H9 (cell line): Measurements from ENCODE around the gene C1QTNF3. TPM values are rescaled to one million over a fixed set of nuclear protein-coding genes. Genes with fewer than 3 reads are reported as not detected.

Experiments used
- DNase-seq: peaks from one replicate; pipeline ENCODE4 v3.0.0-alpha.2; 2017
- H2AFZ ChIP-seq: one replicate; pipeline ENCODE4 v1.6.1; 2013; ENCODE audit warnings: mild to moderate bottlenecking, low read length, control low read depth, moderate library complexity
- H2AK5ac ChIP-seq: 2 replicates; pipeline ENCODE4 v1.6.1; 2013; ENCODE audit warnings: low read length, control low read depth, mixed read lengths; ENCODE audit not compliant: insufficient read length
- H2BK120ac ChIP-seq: one replicate; pipeline ENCODE4 v1.6.1; 2013; ENCODE audit warnings: low read depth, mild to moderate bottlenecking, low read length, control low read depth, inconsistent platforms; ENCODE audit not compliant: poor library complexity, severe bottlenecking
- H2BK12ac ChIP-seq: 2 replicates; pipeline ENCODE4 v1.6.1; 2013; ENCODE audit warnings: low read length, control low read depth, mixed read lengths, low read depth; ENCODE audit not compliant: insufficient read length
- H2BK15ac ChIP-seq: 2 replicates; pipeline ENCODE4 v1.6.1; 2013; ENCODE audit warnings: low read depth, low read length, control low read depth
- H2BK20ac ChIP-seq: one replicate; pipeline ENCODE4 v1.6.1; 2013; ENCODE audit warnings: low read depth, mild to moderate bottlenecking, low read length, control low read depth, inconsistent platforms; ENCODE audit not compliant: poor library complexity, severe bottlenecking
- H2BK5ac ChIP-seq: 2 replicates; pipeline ENCODE4 v1.6.1; 2013; ENCODE audit warnings: low read length, control low read depth, mixed read lengths; ENCODE audit not compliant: insufficient read length
- H3K14ac ChIP-seq: 2 replicates; pipeline ENCODE4 v1.6.1; 2013; ENCODE audit warnings: low read length, control low read depth; ENCODE audit not compliant: insufficient read depth
- H3K18ac ChIP-seq: 2 replicates; pipeline ENCODE4 v1.6.1; 2013; ENCODE audit warnings: low read depth, mild to moderate bottlenecking, mixed read lengths, low read length, control low read depth; ENCODE audit not compliant: insufficient read length
- H3K23ac ChIP-seq: 2 replicates; pipeline ENCODE4 v1.6.1; 2013; ENCODE audit warnings: low read length, control low read depth, mixed read lengths, low read depth; ENCODE audit not compliant: insufficient read length
- H3K23me2 ChIP-seq: 2 replicates; pipeline ENCODE4 v1.6.1; 2013; ENCODE audit warnings: low read depth, mild to moderate bottlenecking, mixed read lengths, low read length, control low read depth; ENCODE audit not compliant: insufficient read length, poor library complexity, severe bottlenecking
- H3K27ac ChIP-seq: 2 replicates; pipeline ENCODE4 v1.5.1; 2013; ENCODE audit warnings: low read length, control low read depth, mixed read lengths, low read depth; ENCODE audit not compliant: insufficient read length
- H3K27me3 ChIP-seq: 2 replicates; pipeline ENCODE4 v1.6.1; 2013; ENCODE audit warnings: low read length, control low read depth, inconsistent platforms; ENCODE audit not compliant: insufficient read depth
- H3K4ac ChIP-seq: 2 replicates; pipeline ENCODE4 v1.6.1; 2013; ENCODE audit warnings: low read depth, mild to moderate bottlenecking, control low read depth, inconsistent platforms, low read length, moderate library complexity
- H3K4me1 ChIP-seq: 2 replicates; pipeline ENCODE4 v1.6.1; 2013; ENCODE audit warnings: low read length, control low read depth, inconsistent platforms; ENCODE audit not compliant: insufficient read depth
- H3K4me2 ChIP-seq: 2 replicates; pipeline ENCODE4 v1.6.1; 2013; ENCODE audit warnings: low read length, control low read depth, mixed read lengths; ENCODE audit not compliant: insufficient read length, insufficient read depth
- H3K56ac ChIP-seq: 2 replicates; pipeline ENCODE4 v1.6.1; 2013; ENCODE audit warnings: low read depth, mild to moderate bottlenecking, mixed read lengths, low read length, control low read depth; ENCODE audit not compliant: insufficient read length
- H3K79me1 ChIP-seq: 2 replicates; pipeline ENCODE4 v1.6.1; 2013; ENCODE audit warnings: low read depth, mild to moderate bottlenecking, moderate library complexity, low read length, control low read depth, inconsistent platforms; ENCODE audit not compliant: insufficient read depth, poor library complexity, severe bottlenecking
- H3K79me2 ChIP-seq: 2 replicates; pipeline ENCODE4 v1.6.1; 2013; ENCODE audit warnings: low read length, control low read depth, inconsistent platforms; ENCODE audit not compliant: insufficient read depth
- H3K9ac ChIP-seq: 2 replicates; pipeline ENCODE4 v1.6.1; 2013; ENCODE audit warnings: low read length, control low read depth, mixed read lengths; ENCODE audit not compliant: insufficient read length; ENCODE audit errors: extremely low read depth
- H3K9me3 ChIP-seq: one replicate; pipeline ENCODE4 v1.6.1; 2013; ENCODE audit warnings: low read depth, low read length, inconsistent platforms; ENCODE audit not compliant: control insufficient read depth
- H3T11ph ChIP-seq: one replicate; pipeline ENCODE4 v1.6.1; 2013; ENCODE audit warnings: mild to moderate bottlenecking, low read length, control low read depth, inconsistent platforms
- H4K20me1 ChIP-seq: one replicate; pipeline ENCODE4 v1.6.1; 2013; ENCODE audit not compliant: control insufficient read depth, insufficient read length, insufficient read depth
- H4K5ac ChIP-seq: 2 replicates; pipeline ENCODE4 v1.6.1; 2013; ENCODE audit warnings: low read depth, mild to moderate bottlenecking, mixed read lengths, low read length, control low read depth; ENCODE audit not compliant: insufficient read length
- H4K8ac ChIP-seq: replicated peaks from 2 replicates; pipeline ENCODE4 v1.6.1; 2013; ENCODE audit warnings: low read length, control low read depth, mixed read lengths, low read depth; ENCODE audit not compliant: insufficient read length
- H4K91ac ChIP-seq: 2 replicates; pipeline ENCODE4 v1.6.1; 2013; ENCODE audit warnings: low read depth, mild to moderate bottlenecking, moderate library complexity, mixed read lengths, low read length, control low read depth; ENCODE audit not compliant: insufficient read length
- H3K27ac Mint-ChIP-seq, 3 experiments: 2 replicates in 2 of 3; 3 replicates in 1 of 3; pipeline ENCODE4 v1.8.0; 2020 to 2021; ENCODE audit warnings: mixed read lengths in 3 of 3, mild to moderate bottlenecking in 1 of 3, moderate library complexity in 1 of 3
- H3K27me3 Mint-ChIP-seq: 2 replicates; pipeline ENCODE4 v1.8.0; 2021; ENCODE audit warnings: low read depth, mild to moderate bottlenecking, moderate library complexity, mixed read lengths
- H3K36me3 Mint-ChIP-seq, 3 experiments: 2 replicates in 2 of 3; 3 replicates in 1 of 3; pipeline ENCODE4 v1.8.0; 2020 to 2021; ENCODE audit warnings: low read depth in 3 of 3, mixed read lengths in 3 of 3; ENCODE audit not compliant: insufficient read depth in 1 of 3
- H3K4me1 Mint-ChIP-seq, 2 experiments: 2 replicates each; pipeline ENCODE4 v1.8.0; 2020; ENCODE audit warnings: mixed read lengths in 2 of 2
- H3K4me3 Mint-ChIP-seq, 2 experiments: 2 replicates in 1 of 2; 3 replicates in 1 of 2; pipeline ENCODE4 v1.8.0; 2020 to 2021; ENCODE audit warnings: mild to moderate bottlenecking in 2 of 2, mixed read lengths in 2 of 2, moderate library complexity in 1 of 2
- H3K9me3 Mint-ChIP-seq, 2 experiments: 2 replicates in 1 of 2; 3 replicates in 1 of 2; pipeline ENCODE4 v1.8.0; 2020; ENCODE audit warnings: mild to moderate bottlenecking in 2 of 2, mixed read lengths in 2 of 2, moderate library complexity in 1 of 2
- CTCF ChIP-seq: fragments of 200-600 bp; sonication (generic); conservative IDR thresholded peaks from 3 replicates; pipeline ENCODE4 v1.8.0; 2021; ENCODE audit warnings: antibody characterized with exemption, mild to moderate bottlenecking
- WGBS: extraction: QIAGEN DNeasy Blood & Tissue Kit; methylation state at CpG from one replicate; pipeline ENCODE4 v1.1.7; 2013; ENCODE audit warnings: missing lambda C conversion rate, low lambda C conversion rate, mixed read lengths; ENCODE audit not compliant: insufficient read length; ENCODE audit errors: extremely low coverage; 5-methylcytosine and 5-hydroxymethylcytosine counted together
- total RNA-seq: library from RNA; stranded (reverse); gene quantifications from 2 replicates; pipeline ENCODE4 v1.2.1, GENCODE V29; 2021

C1QTNF3 gene
- total RNA-seq, 1 experiment from 2014 or later = 1.1 TPM

- no peaks in the 10 kb centered on the region for H4K20me1 ChIP-seq
- no peak overlapping the region for H2AK5ac ChIP-seq
- no peak overlapping the region for H3K4me2 ChIP-seq
- TF ChIP-seq CTCF = no peak
- DNase-seq = no peak
- no peak overlapping the region for H2BK20ac ChIP-seq
- H3K27me3 Mint-ChIP-seq = no peaks in the 10 kb centered on the region
- no peak overlapping the region for H3K23ac ChIP-seq
- H3K79me1 ChIP-seq = no peaks in the 10 kb centered on the region
- no peaks in the 10 kb centered on the region for H3K23me2 ChIP-seq
- peaks cover 5 to 13% of the 10 kb centered on the region in 2 experiments; a peak in 3 of 4 replicates for H3K4me1 Mint-ChIP-seq
- H3K27ac Mint-ChIP-seq = no peak overlapping the region
- no peaks in the 10 kb centered on the region for H3K9me3 ChIP-seq
- no peaks in the 10 kb centered on the region for H3K36me3 Mint-ChIP-seq
- no peak overlapping the region for H3K27ac ChIP-seq
- no peak overlapping the region for H3K56ac ChIP-seq
- H4K91ac ChIP-seq = no peak overlapping the region
- no peak overlapping the region for H3K14ac ChIP-seq
- no CpG with 5 or more reads among the region's 2 CpGs for WGBS
- H2BK5ac ChIP-seq = no peak overlapping the region
- H3K4me1 ChIP-seq = no peaks in the 10 kb centered on the region
- no peak overlapping the region for H3K9ac ChIP-seq
- no peak overlapping the region for H4K5ac ChIP-seq
- no peak overlapping the region for H2BK15ac ChIP-seq
- no peak overlapping the region for H2BK120ac ChIP-seq
- H3K27me3 ChIP-seq = no peaks in the 10 kb centered on the region
- H3K18ac ChIP-seq = no peak overlapping the region
- H2AFZ ChIP-seq = no peak overlapping the region
- no peak overlapping the region for H2BK12ac ChIP-seq
- no peak overlapping the region for H3K4ac ChIP-seq
- no peak overlapping the region for H4K8ac ChIP-seq
- H3T11ph ChIP-seq = no peak overlapping the region
- no peak overlapping the region for H3K4me3 Mint-ChIP-seq
- H3K9me3 Mint-ChIP-seq = no peaks in the 10 kb centered on the region
- no peaks in the 10 kb centered on the region for H3K79me2 ChIP-seq
These were observed 28.4 kb downstream of the C1QTNF3 start for GRCh38 chr5:34014626-34015025.
